NCI-H748 (cell line): ENCODE data around the gene KDM5B.
"Not testable (repeated sequence)": the region's sequence is repeated elsewhere in the genome, so short reads cannot be mapped to it uniquely, and the experiment has no call there.

Experiments
- DNase-seq: peaks from one replicate; lab custom pipeline; 2025; ENCODE audit not compliant: unreplicated experiment; lab: John Stamatoyannopoulos, UW

The KDM5B gene

DNA sequence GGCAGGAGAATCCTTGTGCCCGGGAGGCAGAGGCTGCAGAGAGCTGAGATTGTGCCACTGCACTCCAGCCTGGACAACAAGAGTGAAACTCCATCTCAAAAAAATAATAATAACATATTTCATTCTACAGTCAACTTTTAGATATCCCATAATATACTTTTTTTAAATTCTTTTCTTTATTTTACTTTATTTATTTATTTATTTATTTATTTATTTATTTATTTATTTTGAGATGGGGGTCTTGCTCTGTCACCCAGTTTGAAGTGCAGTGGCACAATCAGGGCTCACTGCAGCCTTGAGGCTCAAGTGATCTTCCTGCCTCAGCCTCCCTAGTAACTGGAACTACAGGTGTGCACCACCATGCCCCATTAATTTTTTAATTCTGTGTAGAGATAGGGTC lies 94.0 kb downstream of the KDM5B start:
- not testable (repeated sequence) for DNase-seq

DNA sequence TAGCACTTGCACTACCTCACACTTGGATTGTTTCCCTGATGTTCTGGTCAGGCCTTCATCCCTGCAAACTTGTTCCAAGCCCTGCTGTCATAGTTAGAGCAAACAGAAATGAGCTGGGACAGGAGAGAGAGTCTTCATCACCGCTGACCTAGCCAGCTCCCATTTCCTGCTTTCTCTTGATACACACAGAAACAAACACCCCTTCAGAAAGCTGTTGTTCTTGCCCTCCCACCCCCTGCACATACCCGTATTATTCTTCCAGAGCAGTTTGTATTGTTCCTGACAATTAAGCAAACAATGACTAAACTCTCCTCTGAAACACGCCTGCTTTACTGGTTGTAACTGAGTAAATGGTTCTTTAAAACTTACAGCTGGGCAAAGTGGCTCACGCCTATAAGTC lies 95.1 kb downstream of the KDM5B start:
- DNase-seq: peak; percentile 70

DNA sequence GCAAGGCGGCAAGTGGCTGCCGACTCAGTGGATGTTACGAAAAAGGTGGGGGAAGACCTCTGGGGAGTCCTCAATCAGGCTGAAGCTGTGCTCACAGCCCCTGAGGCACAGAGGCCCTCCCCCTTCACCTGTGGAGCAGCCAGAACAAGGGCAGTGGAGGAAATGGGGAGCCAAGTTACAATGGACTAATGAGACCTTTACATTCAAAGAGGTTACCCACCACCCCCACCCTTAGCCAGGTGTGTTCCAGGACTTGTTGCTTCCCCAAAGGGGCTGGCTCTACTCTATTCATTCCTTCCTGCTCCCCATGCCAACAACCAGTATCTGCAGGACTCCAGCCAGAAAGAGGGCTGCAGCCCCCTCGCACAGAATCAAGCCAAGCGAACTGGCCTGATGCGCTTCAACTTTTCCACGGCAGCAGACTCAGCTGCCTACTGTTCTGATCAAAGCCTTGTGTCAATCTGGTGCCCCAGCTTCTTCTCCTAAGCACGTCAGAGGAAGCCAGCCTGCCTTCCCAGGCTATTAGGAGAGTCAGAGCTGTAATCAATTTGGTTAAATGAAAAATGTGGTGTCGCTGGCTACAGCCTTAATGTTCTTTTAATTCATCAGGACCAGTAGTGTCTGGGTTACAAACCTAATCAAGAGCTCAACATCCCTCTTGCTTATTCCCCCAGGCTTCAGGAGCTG lies 96.1 kb downstream of the KDM5B start:
- no peak for DNase-seq

DNA sequence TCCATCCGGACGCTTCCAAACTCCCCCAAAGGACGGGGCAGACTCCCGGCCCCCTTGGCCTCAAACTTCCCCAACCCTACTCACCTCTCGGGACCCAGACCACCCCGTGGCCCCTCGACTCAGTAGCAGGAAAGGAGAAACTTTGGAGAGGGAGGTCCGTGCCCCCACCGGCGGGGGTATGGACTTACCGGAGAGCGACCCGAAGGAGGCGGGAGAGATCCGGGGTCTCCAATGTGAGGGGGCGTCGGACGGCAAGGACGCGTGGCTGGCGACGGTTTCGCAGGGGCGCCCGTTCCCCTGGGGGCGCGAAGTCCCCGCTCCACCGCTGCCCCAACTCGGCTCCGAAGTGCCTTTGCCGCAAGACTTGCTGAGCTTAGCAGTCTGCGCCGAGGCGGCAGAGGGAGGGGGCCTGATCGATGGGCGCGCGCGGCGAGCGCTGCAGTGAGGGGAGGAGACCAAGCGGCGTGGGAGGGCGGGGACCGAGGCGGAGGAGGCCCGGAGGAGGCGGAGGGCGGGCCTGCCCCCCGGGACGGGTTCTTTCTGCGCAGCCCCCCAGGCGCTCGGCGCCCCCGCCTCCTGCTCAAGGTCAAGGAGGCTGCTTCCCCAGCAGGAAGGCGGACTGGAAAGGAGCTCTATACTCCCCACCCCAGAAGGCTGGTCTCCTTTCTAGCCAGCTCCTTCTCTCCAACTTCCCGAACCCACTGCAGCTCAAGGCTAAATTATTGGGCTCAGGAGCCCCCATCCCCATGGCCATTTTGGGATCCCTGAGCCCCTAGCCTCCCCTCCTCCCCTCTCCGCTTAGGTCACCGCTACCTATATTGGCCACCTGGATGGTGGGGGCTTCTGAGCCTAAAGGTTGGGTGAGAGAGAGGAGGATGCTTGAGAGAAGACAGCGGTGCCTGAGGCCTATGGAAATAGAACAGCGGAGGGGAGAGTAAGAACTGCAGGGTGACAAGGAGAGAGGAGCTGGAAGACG lies 97.9 kb downstream of the KDM5B start, which contains the start of gene SYT2:
SYT2 (minus strand) TSS at position 385 of the 976 bp plus-strand sequence. CDS start 104,682 bp downstream, outside the sequence.
- peak; percentile 67 for DNase-seq

DNA sequence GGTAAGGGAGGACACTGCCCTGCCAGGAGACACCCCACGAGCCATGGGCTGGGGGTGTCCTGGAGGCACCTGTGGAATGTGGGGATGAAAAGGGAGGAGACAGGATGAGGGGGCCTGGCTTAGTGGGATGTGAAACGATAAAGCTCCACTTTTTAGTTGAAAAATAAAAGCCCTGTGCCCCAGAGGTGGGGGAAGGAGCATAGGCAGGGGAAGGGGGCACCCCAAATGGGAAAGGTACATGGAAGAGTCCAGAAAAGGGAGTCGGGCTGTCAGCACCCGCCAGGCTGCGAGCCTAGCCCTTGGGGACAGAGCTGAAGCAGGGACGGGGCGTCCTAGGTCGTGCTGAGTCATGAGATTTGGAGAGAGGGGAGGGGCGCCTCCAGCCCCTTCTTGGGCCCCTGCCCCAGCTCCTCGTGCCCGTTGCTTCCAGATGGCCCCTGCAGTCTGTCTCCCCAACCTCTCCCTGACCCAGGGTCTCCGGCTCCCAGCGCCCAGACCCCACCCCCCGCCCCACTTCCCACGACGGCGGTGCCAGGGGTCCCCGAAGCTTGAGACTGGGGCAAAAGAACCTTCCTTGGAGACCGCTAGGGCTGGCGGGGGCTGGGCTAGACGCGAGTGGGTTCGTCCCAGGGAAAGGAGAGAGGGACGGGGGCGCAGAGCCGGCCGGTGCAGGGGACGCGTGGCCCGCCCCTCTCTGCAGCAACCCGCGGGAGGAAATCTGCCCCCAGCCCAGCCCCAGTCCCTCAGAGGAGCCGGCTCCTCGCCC lies 98.8 kb downstream of the KDM5B start:
- no peak for DNase-seq

DNA sequence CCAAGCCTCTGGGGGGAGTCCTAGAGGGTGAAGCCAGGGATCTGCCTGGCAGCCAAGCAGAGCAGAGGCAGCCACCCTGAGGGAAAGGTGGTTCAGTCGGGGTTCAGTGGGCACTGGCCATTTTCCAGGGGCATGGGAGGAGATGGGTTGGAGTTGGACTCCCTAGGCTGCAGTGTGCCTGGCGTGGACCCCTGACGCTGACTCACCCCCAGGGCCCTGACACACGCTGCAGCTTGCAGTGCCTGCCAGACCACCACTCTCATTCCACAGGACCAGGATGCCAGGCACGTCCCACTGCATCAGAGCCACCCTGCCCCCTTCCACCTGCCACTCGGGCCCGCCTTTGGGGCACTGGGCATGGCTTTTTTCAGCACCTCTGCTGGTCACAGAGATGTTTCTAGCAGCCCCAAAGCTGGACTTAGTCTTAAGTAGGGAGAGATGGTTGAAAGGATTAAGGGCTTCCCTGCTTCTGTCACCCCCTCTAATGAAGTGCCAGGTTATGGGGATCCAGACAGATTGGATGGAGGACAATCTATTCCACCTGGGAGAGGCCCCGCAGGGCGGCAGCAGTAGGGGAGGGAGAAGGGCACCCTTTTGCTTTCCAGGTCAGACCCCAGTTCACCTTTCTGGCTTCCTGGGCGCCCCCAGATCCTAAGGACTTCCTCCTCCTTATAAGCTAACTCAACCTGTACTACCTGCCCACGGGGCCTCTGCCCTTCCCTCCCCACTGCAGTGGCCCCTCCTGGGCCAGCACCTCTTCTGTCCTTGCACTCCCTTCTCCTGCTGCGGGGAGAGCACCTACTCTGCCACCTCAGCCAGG lies 99.6 kb downstream of the KDM5B start:
- DNase-seq: no peak

DNA sequence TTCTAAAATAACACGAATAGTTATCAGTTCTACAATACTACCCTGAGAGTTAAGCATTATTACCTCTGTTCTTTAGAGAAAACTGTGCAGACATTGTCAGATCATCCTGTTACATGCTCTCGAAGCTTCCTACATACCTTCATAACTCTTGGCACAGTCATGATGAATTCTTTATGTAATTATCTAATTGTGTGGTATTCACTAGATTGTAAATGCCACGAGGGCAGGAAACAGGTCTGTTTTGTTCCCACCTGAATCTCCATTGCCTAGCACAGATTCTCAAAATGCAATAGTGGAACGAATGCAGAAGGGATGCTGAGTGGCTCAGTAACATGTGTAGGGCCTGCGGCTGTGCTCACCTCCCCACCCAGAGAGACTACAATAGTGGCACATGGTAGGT lies 101.4 kb downstream of the KDM5B start:
- no peak for DNase-seq

DNA sequence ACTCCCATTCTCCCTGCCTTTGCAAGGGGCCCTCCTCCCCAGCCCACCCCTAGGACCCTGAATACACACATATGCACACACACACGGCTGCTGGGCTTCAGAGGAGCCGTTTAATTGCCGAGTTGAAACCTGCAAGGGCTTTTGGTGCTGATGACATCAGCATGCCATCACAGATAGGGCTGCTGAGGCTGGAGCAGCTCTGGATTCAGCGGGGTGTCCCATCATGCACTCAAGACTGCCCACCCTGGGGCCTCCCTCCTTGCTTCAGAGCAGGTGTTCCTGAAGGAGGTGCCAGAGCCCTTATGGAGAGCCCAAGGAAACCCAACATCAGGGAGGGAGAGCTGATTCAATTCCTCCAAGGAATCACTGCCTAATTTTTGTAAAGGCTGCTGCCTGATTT lies 103.6 kb downstream of the KDM5B start:
- DNase-seq: no peak

DNA sequence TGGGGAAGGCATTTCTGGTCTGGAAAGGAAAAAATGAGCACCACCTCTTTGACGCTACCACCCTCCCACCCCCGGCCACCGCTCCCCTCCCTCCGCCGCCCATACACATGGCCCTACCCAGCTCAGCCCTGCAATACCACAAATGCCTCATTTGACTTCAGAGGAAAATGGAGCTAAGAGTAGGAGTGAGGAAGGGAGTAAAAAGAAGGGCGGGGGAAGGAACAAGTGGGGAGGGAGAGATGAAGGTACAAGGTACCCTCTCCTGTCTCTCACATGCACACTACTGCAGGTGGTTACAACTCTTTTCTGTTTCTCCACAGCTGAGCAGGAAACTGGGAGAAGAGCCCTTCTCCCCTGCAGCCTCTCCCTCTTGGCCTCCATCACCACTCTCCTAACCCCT lies 105.0 kb downstream of the KDM5B start:
- DNase-seq: no peak

DNA sequence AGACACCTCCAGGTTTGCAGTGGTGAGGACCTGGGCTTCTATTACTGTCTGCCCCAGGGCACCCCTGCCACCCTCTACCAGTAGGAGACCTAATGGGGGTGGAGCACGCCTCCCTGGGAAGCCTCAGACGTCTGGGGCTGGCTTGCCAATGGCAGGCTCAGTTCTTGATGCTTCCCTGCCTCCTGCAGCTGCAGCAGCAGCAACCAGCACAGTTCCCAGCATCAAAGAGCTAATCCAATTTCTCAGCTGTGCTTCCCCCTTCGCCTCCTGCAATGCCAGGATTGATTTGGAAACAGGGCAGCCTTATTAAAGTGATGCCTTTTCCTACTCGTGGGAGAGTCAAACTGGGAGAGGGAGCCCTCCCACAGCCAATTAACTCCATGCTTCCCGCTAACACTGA lies 106.1 kb downstream of the KDM5B start:
- DNase-seq: no peak

DNA sequence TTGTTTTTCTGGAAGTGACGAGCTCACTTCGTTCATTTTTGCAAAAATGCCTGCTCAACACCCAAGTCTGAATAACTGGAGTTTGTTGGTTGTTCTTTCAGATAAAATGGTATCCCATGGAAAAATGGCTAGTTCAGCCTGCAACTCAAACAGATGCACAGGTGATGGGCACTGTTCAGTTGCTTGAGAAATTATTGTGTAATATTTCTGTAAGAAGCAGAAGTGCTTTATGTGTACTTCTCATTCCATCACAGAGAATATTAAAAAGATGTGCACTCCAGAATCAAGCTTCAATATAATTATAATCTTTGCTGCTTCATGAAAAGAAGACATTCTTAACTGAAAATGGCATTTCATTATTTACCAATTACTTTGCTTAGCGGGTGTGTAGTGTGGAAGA lies 107.0 kb downstream of the KDM5B start:
- no peak for DNase-seq

DNA sequence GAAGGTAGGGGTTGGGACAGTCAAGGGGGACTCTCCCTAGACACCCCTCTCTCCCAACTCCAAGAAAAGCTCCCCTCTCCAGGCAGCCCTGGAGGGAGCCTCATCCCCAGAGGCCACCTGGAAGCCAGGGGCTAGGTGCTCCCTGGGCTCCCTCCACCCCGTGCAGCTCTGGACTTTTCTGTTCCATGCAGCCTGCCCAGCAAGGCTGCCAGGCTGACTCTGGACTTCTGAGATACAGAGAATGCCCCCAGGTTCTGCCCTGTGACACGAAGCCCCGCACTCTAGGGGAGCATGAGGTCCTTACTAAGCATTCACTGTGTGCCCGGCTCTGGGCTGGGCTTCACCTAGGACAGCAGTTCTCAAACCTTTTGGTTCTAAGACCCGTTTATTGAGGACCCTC lies 108.2 kb downstream of the KDM5B start:
- no peak for DNase-seq

DNA sequence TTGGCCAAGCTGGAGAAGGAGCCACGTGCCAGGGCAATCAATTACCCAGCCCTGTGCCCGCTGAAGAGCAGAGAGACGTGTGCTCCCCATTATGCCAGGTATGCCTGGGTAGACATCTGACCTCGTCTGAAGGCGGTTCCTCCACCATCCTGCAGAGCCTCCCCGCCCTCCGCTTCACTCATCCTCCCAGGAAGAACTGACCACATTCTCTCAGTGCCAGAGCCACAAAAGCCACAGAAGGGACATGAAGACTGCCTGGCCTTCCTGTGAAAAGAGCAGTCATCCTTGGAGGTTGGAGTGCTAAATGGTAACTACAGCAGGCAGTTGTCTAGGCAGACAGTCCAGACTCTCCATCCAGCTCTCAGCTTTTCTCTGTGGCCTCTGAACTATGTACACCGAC lies 109.9 kb downstream of the KDM5B start:
- no peak for DNase-seq

DNA sequence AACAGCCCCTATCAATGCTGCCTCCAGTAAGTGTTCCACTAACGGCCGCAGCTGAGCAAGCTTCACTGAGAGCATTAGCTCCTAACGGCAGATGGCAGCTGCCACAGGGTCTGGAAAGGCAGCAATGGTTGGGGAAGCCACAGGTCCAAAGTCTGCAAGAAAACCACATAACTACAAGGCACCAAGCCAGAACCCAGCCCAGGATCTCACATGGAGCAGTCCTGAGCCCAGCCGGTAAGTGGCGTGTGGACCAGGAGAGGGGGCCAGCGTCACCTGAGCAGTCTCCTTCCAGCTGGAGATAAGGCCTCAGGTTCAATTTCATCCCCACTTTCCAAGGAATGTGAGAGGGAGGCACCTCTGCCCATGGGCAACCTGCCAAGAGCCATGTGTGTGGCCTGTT lies 111.2 kb downstream of the KDM5B start:
- DNase-seq: no peak

DNA sequence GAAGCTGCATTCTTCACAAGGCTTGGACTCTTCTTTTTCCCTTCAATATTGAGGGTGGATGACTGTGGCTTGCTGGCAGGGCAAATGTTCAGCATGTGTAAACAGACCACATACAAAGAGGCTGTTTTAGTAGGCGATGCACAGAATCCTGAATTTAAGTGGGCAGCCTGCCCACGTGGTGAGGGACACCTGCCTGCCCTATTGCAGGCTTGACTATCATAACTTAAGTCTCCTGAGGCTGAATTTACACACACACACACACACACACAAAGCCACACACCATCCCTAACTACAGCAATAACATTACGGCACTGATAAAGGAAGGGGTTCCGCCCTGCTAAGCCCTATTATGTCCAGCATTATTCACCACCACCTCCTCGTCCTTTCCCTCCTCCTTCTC lies 113.9 kb downstream of the KDM5B start:
- DNase-seq: peak; percentile 61

DNA sequence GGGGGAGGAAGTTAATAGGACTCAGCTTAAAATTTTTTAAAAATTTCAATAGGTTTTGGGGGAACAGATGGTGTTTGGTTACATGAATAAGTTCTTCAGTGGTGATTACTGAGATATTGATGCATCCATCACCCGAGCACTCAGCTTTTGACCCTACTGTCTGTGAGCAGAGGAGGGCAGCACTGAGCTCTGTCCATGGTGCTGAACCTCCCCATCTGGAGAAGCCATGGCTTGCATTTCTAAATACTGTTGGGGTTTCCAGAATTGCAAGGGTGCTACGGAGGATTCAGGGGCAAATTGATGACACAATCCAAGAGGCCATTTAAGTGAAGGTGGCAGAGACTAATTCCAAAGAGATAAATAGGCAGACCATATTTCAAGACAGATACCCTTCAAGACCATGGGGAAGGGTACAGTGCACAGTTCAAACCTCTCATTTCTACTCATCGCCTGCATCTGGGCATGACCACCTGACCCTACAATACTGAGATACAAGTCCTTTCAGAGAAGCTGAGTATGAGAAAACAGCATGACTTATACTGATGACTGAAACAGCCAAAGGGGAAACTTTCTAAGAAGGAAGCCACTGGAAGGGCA lies 115.2 kb downstream of the KDM5B start:
- DNase-seq: peak; percentile 20

DNA sequence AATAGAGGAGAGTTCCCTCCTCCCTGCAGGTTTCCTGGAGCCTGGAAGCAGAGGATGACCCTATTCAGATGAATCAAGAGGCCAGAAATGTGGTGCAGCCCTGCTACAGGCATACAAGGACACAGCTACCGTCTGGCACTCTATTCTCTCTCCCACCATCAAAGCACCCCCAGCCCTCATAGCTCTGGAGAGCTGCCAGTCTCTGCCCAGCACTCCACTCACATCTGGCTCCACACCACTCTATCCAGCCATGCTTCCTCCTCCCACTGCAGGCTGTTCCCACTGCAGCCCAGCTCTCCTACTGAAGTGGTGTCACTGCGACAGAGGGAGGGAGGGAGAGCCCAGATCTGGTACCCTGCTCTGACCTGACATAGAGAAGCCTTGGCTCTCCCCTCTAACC lies 116.4 kb downstream of the KDM5B start:
- DNase-seq: no peak

DNA sequence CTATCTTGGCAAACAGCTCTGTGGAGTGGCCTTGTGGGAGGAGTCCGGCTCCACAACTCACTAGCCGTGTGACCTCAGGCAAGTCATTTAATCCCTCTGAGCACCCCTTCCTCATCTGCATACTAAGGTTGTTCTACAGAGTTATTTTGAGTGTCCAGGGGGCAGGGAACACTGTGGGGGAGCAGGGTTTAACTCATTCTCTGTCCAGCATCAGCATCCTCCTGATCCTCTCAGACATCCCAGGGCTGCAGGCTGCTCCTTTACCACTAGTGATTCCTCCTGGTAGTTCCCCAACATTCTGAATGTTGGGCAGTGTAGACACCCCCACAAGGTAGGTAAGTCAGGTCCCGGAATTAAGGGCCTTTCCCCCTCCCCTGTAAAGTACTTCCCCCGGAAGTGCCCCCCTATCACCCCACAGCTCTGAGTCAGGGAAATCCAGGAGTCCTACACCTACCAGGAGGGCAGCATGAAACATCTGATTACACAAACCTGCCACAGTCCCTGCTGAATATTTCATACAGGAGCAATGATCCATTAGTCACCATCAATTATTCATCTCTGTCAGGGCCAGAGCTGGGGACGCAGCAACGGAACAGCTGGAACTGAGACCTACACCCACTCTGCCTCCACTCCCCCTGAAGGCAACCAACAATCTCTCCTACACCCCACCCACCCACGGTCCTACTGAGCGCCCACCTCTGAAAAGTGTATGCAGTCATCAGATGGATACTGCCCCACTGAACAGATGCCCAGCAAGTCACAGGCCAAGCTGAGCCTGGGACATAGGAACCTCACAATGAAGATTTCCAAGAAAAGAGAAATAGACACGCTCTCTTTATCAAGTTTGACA lies 118.5 kb downstream of the KDM5B start:
- no peak for DNase-seq

DNA sequence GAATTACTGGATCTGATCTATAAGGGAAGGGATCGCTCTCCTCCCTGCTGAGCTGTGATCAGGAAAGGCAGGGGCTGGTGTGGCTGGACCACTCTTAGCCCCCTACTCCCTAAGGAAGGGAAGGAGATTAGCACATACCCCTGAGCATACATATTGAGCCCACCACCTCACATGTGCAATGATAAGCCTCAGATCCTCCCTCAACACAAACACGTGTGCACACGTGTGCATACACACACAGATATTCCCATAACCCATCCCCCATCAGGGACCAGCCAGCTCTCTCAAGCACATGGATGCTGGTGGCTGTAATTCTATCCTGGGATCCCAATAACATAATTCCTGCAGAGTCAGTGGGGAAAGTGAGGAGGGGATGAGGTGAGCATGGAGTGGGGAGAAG lies 119.1 kb downstream of the KDM5B start:
- no peak for DNase-seq
